BLaER1 (cell line): ENCODE results near the gene RASSF3.

Experiments
- H3K27ac ChIP-seq: shearing (Covaris generic); formaldehyde crosslinking; 2 replicates; pipeline ENCODE4 v1.8.1; 2022
- H3K27me3 ChIP-seq: shearing (Covaris generic); formaldehyde crosslinking; 2 replicates; pipeline ENCODE4 v1.8.1; 2022
- H3K36me3 ChIP-seq: shearing (Covaris generic); formaldehyde crosslinking; 2 replicates; pipeline ENCODE4 v1.8.1; 2022
- H3K4me1 ChIP-seq: shearing (Covaris generic); formaldehyde crosslinking; 2 replicates; pipeline ENCODE4 v1.8.1; 2022
- H3K4me2 ChIP-seq: shearing (Covaris generic); formaldehyde crosslinking; 2 replicates; pipeline ENCODE4 v1.8.1; 2022
- H3K4me3 ChIP-seq: shearing (Covaris generic); formaldehyde crosslinking; 2 replicates; pipeline ENCODE4 v1.8.1; 2022
- H3K9ac ChIP-seq: shearing (Covaris generic); formaldehyde crosslinking; 2 replicates; pipeline ENCODE4 v1.8.1; 2022
- H3K9me3 ChIP-seq: shearing (Covaris generic); formaldehyde crosslinking; 2 replicates; pipeline ENCODE4 v1.8.1; 2022
- H4K20me1 ChIP-seq: shearing (Covaris generic); formaldehyde crosslinking; 2 replicates; pipeline ENCODE4 v1.8.1; 2022
- Cebpa-rat ChIP-seq: shearing (Covaris generic); IDR thresholded peaks from 2 replicates; pipeline ENCODE4 v1.8.1; 2022

Gene RASSF3

DNA sequence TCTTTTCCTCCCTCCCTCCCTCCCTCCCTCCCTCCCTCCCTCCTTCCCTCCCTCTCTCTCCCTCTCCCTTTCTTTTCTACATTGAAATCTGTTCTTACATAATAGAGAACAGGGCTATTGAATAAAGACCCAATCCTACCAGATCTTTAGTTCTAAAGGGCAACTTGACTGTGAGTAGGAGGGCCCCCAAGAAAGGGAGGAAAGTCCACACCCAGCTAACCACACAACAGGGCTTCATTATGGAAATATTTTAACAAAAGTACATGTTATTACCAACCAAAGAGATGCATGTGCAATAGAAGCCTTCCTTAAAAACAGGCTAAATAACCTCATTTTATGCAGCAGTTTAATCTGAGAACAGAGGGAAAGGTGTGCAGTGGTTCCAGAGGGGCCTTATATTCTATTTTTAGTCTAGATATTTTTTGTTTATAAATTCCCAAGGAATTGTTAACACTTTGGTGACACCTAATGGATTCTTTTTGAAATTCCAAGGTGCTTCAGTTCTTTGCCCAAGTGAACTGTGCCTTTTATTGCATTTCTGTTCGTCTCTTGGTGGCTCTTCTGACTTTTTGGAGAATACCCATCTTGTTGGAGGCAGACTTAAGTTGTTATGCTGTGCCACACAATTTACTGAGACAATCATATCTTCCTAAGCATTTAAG lies 85.9 kb downstream of the RASSF3 start:
- H3K4me1 ChIP-seq: peaks cover 9% of the 10 kb centered on the region
- H3K27me3 ChIP-seq: no peaks in the 10 kb centered on the region
- peaks cover 73% of the 10 kb centered on the region for H3K36me3 ChIP-seq
- no peak for TF ChIP-seq Cebpa-rat
- no peak overlapping the region for H3K4me3 ChIP-seq
- no peak overlapping the region for H3K27ac ChIP-seq
- no peak overlapping the region for H3K9ac ChIP-seq
- H3K4me2 ChIP-seq: no peak overlapping the region
- no peaks in the 10 kb centered on the region for H3K9me3 ChIP-seq
- no peaks in the 10 kb centered on the region for H4K20me1 ChIP-seq

DNA sequence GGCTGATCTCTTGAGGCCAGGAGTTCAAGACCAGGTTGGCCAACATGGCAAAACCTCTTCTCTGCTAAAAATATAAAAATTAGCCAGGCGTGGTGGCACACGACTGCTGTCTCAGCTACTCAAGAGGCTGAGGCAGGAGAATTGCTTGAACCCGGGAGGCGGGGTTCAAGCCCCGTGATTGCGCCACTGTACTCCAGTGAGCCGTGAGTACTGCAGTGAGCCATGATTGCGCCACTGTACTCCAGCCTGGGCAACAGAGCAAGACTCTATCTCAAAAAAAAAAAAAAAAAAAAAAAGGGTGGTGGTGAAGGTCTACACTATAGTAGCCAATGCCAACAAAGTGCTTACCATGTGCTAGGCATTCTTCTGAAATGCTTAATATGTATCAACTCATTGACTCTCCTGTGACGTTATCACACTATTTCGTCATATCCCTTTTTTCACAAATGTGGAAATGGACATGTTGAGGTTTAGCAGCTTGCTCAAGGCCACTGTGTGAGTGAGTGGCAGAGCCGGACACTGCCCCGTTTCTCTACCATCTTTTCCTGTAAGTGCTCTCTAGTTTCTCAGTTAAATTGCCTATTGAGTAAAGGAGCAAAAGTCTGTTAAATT lies 89.3 kb downstream of the RASSF3 start:
- Histone ChIP-seq H3K27me3 (no peaks in the 10 kb centered on the region), H3K27ac (no peak overlapping the region), H3K4me1 (peaks cover 14% of the 10 kb centered on the region), H3K4me2 (no peak overlapping the region), H3K9ac (no peak overlapping the region), H3K36me3 (peaks cover 40% of the 10 kb centered on the region), H4K20me1 (no peaks in the 10 kb centered on the region), H3K4me3 (no peak overlapping the region), H3K9me3 (no peaks in the 10 kb centered on the region)
- TF ChIP-seq Cebpa-rat: no peak

DNA sequence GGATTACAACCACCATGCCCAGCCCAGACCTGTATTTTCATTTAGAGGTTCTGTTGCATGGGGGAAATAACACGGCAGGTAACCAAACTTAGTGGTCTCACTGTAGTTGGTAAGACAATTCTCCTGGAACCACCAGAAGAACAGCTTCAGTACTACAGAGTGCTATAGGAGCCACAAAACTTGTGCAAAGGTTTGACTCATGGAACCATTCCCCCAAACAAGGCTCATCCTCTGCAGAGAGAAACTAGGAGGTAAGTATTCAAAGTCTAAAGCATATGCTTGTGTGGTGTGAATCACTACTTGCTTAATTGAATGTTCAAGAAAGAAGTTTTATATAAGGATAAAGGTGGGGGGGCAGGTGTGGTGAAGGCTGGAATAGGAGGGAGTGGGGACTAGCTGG lies 90.2 kb downstream of the RASSF3 start:
- no peaks in the 10 kb centered on the region for H3K9me3 ChIP-seq
- H4K20me1 ChIP-seq: no peaks in the 10 kb centered on the region
- peak overlapping the region; percentile 41 for H3K4me2 ChIP-seq
- no peak overlapping the region for H3K9ac ChIP-seq
- no peak for TF ChIP-seq Cebpa-rat
- peaks cover 31% of the 10 kb centered on the region for H3K36me3 ChIP-seq
- H3K27me3 ChIP-seq: no peaks in the 10 kb centered on the region
- peaks cover 14% of the 10 kb centered on the region for H3K4me1 ChIP-seq
- H3K27ac ChIP-seq: no peak overlapping the region
- H3K4me3 ChIP-seq: no peak overlapping the region

DNA sequence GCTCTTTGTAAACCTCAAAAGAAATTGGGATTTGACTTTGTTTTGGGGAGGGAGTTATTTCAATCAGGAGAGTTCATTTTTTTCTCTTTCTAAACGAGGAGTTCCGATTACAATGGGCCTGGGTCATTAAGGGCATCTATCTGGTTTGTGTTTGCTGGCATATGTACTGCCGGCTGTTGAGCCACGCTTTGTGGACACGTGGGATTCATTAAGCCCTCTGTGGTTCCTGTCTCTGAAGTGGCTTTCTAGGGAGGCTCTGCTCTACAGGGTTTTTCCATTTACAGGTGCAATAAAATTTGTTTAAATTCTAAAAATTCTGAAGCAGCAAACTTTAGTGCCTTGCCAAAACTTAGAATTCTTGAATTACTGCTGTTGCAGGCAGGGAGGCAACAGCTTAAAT lies 91.0 kb downstream of the RASSF3 start:
- H3K4me3 ChIP-seq: no peak overlapping the region
- H3K9ac ChIP-seq: no peak overlapping the region
- peak overlapping the region; percentile 41 for H3K4me2 ChIP-seq
- peaks cover 26% of the 10 kb centered on the region for H3K36me3 ChIP-seq
- no peak for TF ChIP-seq Cebpa-rat
- peaks cover 14% of the 10 kb centered on the region for H3K4me1 ChIP-seq
- no peaks in the 10 kb centered on the region for H3K9me3 ChIP-seq
- H3K27me3 ChIP-seq: no peaks in the 10 kb centered on the region
- H3K27ac ChIP-seq: no peak overlapping the region
- no peaks in the 10 kb centered on the region for H4K20me1 ChIP-seq

DNA sequence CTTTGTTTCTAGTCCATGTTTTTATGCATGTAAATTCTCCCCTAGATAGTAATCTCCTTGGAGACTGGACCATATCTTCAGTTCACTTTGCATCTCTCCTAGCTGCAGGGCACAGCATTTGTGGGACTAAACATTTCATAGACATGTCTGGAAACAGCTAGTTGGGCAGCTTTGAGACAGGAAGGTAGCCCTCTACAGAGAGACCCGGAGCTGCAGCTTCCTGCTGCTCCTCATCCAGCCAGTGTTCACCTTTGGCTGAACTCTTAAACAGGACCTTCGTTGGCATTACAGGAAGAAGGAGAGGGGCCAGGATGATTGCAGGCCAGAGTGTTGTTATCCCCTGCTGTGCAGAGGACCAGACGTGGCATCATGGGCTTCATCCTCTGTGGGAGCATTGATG lies 96.0 kb downstream of the RASSF3 start:
- Histone ChIP-seq H3K9ac (no peak overlapping the region), H3K4me3 (no peak overlapping the region), H3K36me3 (0 out of 2 replicates have a peak, but pooled peaks cover 6% of the 10 kb centered on the region), H3K4me2 (no peak overlapping the region), H3K27me3 (no peaks in the 10 kb centered on the region), H3K4me1 (peaks cover 4% of the 10 kb centered on the region), H3K9me3 (no peaks in the 10 kb centered on the region), H4K20me1 (no peaks in the 10 kb centered on the region), H3K27ac (no peak overlapping the region)
- no peak for TF ChIP-seq Cebpa-rat

DNA sequence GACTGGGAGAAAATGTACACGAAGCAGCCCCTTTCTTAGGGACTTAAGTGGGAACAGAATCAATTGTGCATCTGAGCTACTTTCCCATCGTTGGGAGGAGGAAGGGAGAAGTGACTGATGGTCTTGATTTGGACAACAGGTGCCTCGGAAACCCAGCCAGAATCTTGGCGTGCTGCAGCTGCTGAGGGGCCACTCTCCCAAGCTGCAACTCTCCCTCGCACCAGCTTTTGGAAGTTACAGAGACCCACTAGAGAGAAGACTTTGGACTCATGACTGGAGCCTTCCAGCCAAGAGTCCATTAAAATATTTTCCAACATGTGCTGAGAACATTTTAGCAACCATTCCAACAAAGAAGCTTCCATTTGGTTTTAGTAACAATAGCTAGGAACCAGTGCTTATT lies 96.6 kb downstream of the RASSF3 start:
- Histone ChIP-seq H3K27ac (no peak overlapping the region), H4K20me1 (no peaks in the 10 kb centered on the region), H3K4me2 (no peak overlapping the region), H3K4me1 (no peaks in the 10 kb centered on the region), H3K36me3 (0 out of 2 replicates have a peak, but pooled peaks cover 6% of the 10 kb centered on the region), H3K4me3 (no peak overlapping the region), H3K9ac (no peak overlapping the region), H3K9me3 (no peaks in the 10 kb centered on the region), H3K27me3 (no peaks in the 10 kb centered on the region)
- no peak for TF ChIP-seq Cebpa-rat

DNA sequence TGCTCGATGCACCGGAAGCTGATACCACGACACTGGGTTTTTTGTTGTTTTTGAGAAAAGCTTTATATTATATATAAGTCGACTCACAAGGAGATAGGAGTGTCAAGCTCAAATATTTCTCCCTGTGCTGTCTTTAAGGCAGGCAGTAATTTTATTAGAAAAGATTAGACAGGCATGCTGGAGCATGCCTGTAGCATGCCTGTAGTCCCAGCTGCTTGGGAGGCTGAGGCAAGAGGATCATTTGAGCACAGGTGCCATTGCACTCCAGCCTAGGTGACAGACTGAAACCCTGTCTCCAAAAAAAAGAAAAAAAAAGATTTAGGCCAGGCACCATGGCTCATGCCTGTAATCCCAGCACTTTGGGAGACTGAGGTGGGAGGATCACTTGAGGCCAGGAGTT lies 97.1 kb downstream of the RASSF3 start:
- no peak overlapping the region for H3K4me3 ChIP-seq
- 0 out of 2 replicates have a peak, but pooled peaks cover 6% of the 10 kb centered on the region for H3K36me3 ChIP-seq
- H3K9me3 ChIP-seq: no peaks in the 10 kb centered on the region
- no peaks in the 10 kb centered on the region for H3K4me1 ChIP-seq
- no peaks in the 10 kb centered on the region for H3K27me3 ChIP-seq
- no peak overlapping the region for H3K27ac ChIP-seq
- no peak for TF ChIP-seq Cebpa-rat
- H3K9ac ChIP-seq: no peak overlapping the region
- no peaks in the 10 kb centered on the region for H4K20me1 ChIP-seq
- no peak overlapping the region for H3K4me2 ChIP-seq

DNA sequence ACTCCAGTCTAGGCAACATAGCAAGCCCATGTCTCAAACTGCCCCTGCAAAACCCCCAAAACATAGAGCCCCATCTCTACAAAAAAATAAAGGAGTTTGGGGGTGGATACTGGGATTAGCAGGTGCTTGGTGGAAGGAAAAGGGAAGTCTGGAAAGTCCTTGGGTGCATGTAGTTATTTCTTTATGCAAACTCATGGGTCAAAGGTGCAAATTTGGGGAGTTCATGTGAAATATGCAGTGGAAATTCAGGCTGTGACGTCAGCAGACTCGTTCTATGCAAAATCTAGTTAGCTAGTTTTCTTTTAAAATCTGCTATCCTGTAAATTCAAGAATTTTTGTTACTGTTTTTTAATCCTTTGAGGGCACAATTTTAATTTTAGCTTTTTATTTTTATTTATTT lies 97.6 kb downstream of the RASSF3 start:
- Histone ChIP-seq H3K9me3 (no peaks in the 10 kb centered on the region), H3K27ac (no peak overlapping the region)
- TF ChIP-seq Cebpa-rat: no peak

DNA sequence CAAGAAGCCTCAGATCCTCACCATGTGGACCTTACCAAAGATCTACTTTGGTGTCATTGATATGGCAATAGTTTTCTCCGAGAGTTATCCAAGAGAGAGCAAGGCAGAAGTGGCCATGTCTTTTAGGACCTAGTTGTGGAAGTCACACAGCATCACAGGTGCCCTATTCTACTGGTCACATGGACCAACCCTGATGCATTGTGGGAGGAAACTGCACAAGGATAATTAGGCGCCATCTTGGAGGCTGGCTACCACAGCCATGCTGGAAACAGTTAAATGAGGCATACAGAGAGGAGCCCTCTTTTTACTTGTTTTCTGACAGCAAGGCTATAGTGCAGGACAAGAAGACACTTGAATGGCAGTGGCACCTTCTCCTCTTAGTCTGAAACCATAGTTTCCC lies 99.1 kb downstream of the RASSF3 start:
- Histone ChIP-seq H3K4me3 (no peak overlapping the region), H3K4me2 (no peak overlapping the region), H3K27me3 (no peaks in the 10 kb centered on the region), H3K9ac (no peak overlapping the region), H4K20me1 (no peaks in the 10 kb centered on the region), H3K4me1 (peaks cover 4% of the 10 kb centered on the region), H3K36me3 (peaks cover 23% of the 10 kb centered on the region; the same call in 1 of the 2 replicates), H3K9me3 (no peaks in the 10 kb centered on the region), H3K27ac (no peak overlapping the region)
- TF ChIP-seq Cebpa-rat: no peak

More for the DNA sequence above, 97.6 kb downstream of the RASSF3 start:
- Histone ChIP-seq H4K20me1 (no peaks in the 10 kb centered on the region), H3K36me3 (peaks cover 10% of the 10 kb centered on the region; the same call in 1 of the 2 replicates), H3K4me1 (no peaks in the 10 kb centered on the region), H3K4me2 (no peak overlapping the region), H3K4me3 (no peak overlapping the region), H3K27me3 (no peaks in the 10 kb centered on the region), H3K9ac (no peak overlapping the region)

DNA sequence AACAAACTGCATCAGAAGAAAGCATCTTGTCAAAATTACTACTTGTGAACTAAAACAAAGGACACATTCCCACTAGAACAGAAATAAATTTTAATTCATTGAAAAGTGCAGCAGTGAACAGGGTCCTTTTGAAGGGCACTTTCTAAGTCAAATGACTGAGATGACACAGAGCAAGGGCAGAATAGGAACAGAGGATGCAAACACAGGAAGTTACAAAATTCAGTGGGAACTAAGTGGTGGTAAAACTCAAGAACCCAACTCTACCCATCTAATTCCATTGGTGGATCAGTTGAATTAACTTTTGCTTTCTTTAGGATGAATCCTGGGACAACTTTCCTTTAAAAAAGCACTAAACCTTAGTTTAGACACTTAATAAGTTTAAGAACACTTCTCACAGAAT lies 103.1 kb downstream of the RASSF3 start:
- Histone ChIP-seq H3K4me3 (no peak overlapping the region), H3K4me2 (no peak overlapping the region), H3K9me3 (no peaks in the 10 kb centered on the region), H3K36me3 (peaks cover 62% of the 10 kb centered on the region), H3K27ac (no peak overlapping the region), H3K9ac (no peak overlapping the region), H3K27me3 (no peaks in the 10 kb centered on the region), H3K4me1 (peaks cover 10% of the 10 kb centered on the region), H4K20me1 (no peaks in the 10 kb centered on the region)
- TF ChIP-seq Cebpa-rat: no peak
